Globus pallidus (tissue), 1 donor: ENCODE measurements around the gene RAB8B.

Experiments
- DNase-seq: peaks from one replicate; pipeline ENCODE4 v3.0.0-alpha.2; 2015; ENCODE audit warnings: low spot score

The RAB8B gene

DNA sequence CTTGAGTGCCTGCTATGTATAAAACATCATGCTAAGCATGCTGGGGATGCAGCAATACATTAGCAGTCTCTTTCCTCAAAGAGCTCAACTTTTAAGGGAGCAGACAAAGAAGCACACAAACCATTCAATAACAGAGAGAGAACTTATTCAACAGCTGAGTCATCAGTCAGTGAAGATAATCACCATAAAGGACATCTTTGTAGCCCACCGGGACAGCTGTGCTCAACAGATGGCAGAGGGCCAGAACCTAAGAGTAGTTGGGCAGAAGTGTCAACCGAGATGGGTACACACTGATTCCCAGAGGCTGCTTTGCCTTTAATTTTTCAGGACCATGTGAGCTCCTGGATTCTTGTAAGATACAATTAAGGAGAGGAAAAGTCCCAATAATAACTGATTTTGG is 4.2 kb upstream of the RAB8B start:
- no peak for DNase-seq

DNA sequence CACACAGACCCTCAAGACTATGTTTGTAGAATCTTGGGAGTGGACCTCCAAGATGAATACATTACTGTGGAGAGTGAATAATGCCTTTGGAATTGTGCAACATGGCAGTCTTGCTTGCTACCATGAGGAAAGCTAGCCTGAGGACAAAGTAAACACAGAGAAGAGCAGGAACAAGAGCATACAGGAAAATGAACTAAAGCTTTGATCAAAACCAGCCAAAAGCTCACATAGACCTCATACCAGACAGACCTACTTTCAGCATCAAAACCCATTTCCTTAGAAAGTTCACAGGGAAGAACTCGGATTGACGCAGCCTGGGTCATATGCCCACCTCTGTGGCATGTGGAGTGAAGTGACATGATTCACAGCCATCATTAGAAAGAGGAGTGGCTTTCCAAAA is 3.3 kb upstream of the RAB8B start:
- DNase-seq, result no peak

DNA sequence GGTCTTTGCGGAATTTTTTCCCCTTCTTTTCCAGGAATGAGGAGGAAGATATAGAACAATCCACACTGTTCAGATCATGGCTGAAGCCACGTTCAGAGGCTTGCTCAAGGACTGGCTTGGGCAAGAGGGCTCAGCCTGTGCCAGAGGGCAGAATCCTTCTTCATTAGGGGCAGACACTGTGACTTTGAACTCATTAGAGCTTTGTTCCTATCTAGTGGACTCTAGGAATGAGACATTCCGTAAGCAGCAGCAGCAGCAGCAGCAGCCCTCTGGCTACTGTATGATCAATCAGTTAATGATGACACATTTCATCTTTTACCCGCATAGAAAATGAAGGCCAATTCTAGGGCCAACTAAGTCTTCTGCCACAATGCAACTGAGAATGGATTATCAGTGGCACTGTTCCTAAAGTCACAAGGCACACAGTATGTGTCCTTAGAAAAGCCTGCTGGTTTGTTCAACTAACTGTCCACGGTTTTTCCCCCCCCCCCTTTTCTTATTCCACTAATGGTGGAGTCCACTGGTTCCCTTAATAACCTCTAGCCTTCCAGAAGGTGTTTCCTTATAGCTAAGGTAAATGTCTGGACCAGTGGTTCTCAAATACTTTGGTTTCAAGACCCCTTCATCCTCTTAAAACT is 1.7 kb upstream of the RAB8B start:
- DNase-seq, result no peak

DNA sequence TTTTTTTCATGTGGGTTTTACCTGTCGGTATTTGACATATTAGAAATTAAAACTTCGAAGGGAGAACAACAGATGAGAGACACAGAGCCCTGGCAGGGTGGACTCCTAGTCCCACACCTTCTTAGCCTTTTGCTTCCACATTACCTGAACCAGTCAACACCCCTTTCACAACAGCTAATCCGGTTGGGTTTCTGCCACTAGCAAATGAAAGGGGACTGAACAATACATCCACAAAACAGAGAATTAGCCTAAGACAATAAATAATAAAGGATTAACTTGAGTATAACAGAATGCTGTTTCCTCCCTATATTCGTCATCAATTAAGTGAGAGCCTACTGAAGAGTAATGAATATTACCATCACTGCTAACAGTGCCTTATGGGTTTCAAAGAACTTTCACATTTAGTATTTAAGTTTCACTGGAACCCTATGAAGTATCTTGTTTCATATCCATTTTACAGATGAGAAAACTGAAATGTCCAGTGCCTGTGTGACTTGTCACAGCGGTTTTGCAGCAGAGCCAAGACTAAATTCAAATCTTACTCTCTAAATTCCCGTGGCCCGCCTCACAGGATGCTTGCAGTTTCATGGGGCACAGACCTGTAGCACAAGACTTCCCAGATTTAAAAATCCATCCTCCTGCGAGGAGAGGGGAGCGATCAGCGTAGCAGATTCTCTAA is 1.0 kb upstream of the RAB8B start:
- DNase-seq, result no peak

DNA sequence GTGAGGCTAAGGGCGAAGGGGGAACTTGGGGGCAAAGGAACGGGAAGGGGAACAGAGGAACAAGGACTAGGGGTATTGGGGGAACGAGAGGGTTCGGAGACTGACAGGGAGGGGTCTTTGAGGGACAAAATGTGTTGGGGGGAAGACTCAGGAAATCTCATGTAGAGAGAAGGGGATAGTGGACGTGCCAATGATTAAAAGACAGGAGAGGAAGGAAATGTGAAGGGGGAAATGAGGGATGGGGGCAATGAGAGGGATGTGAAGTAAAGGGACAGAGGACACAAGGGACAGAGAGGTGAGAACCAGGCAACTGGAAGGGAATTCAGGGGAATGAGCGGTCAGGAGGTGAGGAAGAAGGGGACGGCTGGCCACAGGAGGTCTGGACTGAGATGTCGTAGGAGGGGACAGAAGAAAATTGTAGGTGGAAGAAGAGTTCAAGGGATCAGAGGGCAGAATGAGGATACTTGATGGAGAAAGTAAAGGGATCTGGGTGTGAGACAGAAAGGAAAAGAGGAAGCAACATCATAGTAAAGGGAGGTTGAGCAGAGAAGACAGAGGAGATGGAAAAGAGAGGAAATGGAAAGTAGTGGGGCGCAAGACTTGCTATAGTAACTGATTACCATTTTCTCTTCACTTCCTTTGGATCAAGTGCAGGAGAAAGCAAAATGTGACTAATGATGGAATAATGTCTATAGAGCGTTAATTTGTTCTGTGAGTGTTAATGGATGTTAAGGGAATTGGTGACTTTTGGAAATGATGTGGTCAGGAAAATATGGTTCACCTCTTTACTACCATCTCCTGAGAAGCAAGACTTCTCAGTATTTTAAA is 749 bp downstream of the RAB8B start:
- DNase-seq, result no peak

DNA sequence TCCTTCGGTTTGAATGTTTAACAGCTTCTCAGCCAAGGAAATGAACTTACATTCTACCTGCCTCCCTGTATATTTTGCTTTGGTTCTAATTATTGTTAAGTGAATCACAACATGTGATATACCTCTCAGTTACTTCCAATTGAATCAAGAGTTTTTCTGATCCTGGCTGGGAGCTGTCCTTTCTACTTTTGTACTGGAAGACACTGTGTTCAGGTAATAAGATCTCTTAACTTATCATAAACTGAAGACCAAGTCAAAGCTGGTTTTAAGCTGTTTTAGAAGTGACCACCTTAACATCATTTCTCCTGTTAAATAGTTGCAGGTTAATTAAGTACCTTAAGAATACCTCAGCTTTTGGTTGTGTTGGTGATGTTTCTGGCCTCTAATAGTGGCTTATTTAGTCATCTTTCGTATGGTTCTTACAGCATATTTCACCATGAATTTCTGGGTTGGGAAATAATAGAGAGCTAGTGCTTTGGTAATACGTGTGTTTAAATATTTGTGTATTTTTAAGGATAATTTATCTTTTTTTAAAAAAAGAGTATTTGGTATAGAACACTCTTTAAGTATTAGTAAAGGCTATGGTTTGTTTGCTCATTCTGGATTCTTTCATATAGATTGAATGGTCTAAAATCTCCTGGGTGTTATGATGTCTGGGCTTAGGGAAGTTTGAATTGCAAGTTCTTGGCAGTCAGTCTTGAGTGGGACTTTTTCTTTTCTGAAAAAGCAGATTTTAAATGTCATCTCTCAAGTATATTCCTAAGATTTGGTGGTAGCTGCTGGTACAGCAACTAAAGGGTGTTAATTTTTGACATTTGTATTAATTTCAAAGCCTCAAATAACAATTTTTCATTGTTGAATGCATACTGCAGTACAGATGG is 1.6 kb downstream of the RAB8B start:
- no peak for DNase-seq

DNA sequence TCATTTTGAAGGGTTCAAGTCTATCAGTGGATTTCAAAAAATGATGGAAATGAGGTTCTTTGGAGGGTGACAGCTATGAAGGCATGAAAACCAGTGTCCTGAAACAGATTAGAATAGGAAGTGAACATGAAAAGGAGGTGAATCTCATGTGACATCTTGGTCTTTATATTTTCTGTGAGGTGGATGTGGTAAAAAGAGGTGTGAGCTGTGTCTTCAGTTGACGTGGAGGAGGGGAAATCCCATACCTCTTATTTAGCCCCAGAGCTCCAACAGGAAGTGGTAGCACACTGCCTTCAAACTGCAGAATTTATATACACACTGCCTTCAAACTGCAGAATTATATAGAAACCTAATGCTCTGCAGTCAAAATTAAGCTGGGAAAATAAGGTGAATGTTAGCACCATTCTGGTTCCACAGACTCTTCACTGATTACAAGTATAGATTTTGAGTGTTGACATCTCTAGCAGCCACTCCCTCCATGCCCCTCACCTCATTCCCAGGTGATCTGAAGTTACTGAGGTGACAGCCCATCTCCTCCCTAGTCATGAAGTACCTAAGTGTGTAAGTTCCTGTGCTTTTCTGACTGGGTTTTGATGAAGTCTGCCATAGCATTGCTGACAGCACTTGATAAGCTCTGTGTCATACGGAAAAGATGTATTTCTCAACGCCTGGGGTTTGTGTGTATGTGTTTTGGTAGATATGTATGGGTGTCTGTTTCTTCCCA is 2.7 kb downstream of the RAB8B start:
- no peak for DNase-seq

DNA sequence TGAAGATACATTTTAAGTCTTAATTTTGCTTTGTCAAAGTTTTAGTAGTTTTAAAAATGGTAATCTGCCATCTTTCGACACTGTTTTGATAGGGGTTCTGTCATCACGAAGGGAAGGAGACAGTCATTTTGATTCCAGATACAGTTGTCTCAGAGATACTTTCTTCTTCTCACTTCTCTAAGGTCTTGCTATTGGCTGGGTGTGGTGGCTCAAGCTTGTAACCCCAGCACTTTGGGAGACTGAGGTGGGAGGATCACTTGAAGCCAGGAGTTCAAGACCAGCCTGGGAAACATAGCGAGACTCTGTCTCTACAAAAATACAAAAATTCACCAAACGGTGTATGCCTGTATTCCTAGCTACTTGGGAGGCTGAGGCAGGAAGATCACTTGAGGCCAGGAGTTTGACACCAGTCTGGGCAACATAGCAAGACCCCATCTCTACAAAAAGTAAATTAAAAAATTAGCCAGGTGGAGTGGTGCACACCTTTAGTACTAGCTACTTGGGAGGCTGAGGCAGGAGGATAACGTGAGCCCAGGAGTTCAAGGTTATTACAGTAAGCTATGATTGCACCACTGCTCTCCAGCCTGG is 3.3 kb downstream of the RAB8B start:
- DNase-seq, result no peak

DNA sequence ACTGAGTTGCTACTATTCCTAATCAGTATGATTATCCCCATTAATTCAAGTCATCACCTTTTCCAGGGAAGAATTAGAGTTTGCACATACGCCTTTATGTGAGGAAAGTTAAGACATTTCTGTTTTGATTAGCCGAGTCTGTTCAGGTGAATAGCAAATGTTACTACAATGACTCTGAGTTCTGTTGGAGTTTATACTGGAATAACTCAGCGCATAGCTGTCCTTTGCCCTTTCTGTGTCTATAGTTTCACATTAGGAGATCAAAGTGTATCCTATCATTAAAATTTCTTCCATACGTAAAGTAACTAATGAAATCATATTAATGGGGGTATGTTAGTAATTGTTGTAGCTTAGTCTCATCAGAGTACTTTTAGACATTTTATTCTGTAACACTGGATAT is 4.9 kb downstream of the RAB8B start:
- DNase-seq, result no peak

DNA sequence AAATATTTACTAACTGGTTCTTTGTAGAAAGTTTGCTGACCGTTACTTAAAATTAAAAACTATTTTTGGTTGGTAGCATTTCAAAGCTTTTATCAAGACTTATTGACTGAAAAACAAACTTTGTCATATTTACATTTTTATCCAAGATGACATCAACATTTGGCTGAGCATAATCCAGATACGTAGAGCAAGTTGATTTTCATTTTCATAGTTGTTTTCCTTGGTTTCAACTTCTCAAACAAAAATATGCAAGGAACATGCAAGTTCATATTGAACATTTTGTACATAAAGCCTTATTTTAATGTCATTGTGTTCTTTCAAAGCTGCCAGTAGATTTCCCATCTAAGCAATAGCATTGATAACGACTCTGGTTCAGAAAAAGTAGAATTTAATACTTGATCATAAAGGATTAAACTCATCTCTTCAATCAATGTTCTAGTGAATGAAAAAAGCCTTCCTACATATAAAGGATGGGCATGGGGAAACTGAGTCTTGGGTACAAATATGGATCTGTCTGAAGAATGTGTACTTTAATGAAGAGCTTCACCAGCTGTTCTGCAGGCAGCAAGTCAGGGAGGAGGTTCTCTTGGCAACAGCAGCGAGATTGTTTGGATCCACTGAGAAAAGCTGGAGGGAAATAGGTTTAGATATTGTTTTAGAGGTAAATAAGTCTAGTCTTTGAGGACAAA is 5.6 kb downstream of the RAB8B start:
- no peak for DNase-seq

DNA sequence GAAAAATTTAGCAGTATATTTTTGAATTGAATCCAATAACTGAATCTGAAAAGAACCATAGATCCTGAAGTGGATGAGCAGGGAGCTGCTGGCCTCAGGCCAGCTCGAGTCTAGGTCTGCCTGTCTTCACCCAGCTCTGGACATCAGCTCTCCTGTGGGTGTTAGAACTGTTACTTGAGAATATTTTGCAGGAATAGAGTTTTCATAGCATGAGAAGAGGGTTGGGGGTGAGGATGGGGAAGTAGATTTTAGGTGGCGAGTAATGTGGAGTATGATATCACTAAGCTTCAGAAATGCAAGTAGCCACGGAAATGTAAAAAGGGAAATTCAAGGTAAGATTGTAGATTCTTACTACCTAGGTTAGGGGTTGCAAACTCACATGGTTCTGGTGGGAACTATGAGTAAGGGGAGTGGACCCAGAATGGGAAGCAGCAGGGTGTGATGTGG is 6.2 kb downstream of the RAB8B start:
- DNase-seq, result no peak

DNA sequence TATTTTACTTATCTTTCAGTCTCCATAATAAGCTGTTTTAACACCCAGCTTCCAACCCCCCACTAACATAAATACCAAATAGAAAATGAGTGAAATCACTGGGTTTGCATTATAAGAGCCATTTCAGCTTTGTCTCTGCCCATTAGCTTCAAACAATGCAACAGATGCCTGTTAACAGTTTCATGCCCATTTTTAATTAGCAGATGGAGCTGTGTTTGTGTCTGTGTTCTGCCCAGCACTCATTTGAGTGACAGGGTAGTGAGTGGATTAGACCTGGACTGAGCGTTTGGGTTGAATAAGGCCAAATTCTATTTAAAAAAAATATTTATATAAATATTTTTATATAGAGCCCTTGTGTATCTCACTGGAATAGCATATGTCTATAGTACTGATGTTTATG is 7.4 kb downstream of the RAB8B start:
- no peak for DNase-seq

DNA sequence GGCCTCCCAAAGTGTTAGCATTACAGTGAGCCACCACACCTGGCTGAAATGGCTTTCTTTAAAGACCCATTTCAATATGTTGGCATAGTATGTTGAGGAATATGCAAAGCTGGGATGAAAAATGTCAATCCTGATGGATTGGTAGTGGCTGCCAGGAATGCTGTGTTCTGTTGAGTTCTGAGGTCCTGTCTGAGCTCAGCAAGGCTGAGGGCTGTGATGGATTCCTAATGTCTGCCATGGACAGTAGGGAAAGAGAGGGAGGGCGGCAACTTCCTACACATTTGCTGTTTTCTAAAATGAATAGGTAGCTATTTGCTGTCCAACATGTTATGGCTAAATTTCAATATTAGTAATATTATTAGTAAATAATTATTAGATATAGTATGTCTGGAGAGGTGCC is 8.2 kb downstream of the RAB8B start:
- DNase-seq, result no peak

DNA sequence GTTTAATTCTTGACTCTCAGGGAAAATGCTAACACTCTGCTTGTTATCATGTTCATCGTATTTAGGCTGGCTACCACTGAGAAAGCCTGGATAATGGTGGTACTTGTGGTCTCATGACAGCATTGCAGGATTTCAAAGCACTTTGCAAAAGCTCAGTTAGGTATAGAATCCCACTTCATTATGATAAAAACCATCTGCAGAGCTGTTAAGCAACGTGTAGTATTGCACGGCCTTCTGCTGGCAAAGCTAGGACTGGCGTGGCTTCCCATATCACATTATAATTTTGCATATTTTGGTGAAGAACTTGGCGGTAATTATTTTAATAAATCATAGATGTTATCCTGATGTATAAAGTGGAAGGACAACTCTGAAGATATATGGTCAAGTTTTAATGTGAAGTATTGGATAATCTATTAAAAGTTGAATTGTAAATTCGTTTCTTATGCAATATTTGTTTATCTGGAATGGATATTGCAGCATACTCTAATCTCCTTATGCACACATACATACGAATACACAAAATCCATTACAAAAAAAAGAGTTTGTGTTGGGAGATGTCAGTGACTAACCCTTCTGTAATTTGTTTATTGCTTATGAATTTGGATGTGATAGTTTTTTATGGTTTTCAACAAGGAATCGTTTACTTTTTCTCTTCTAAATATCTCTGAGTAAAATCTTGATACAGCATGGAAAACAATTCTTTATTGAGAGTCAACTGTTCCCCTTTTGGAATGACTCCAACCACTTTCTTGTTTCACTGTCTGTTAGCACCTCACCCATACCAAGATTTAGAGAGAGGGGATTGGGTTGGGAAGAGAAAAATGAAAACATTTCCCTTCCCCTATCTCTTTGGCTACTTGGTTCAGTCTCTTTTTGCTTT is 9.2 kb downstream of the RAB8B start:
- DNase-seq, result no peak

DNA sequence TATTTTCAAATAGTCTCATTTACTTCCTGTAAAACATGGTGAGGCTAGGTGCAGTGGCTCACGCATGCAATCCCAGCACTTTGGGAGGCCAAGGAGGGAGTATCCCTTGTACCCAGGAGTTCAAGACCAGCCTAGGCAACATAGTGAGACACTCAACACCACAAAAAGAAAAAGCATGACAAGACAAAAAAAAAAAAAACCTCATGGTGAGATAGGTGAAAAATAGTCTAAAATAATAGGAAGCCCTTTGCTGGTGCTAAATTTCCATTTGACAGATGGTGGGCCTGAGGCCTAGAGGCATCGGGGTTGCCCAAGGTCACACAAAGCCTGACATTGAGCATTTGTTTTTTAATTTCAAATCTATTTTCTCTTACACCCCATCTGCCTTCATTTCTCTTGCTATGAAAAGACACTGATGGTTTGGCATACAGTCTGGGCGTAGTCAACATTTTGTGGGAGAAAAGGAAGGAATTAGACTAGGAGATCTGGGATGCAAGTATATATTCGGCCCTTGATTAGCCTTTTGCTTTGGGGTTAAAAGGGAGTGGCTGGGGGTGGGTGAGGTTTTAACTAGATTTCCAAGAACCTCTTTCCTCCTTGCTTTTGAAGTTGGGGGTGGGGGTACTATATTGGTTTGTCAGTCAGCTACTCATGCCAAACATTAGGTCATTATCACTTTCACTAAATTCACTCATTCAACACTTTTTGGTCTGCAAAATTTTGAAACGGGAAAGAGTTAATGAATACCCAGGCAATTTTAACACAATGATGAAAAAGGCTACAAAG is 11.3 kb downstream of the RAB8B start:
- no peak for DNase-seq

DNA sequence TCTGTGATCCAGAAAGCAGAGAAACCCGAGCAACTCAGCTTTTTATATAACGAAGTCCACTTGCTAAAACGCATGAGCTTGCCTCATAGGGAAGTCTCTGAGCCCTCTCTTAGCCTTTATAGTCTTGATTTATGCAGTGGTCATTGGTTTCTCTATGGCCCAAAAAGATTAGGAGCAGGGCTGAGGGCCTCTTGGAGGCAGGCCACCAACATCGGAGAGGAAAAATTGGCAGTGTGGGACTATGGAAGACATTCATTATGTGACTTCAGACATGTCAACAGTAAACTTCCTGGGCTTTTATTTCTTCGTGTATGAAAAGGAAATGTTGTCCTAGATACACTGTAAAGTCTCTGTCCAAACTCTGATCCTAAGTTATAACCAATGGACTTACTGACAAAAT is 13.5 kb downstream of the RAB8B start:
- DNase-seq, result no peak

DNA sequence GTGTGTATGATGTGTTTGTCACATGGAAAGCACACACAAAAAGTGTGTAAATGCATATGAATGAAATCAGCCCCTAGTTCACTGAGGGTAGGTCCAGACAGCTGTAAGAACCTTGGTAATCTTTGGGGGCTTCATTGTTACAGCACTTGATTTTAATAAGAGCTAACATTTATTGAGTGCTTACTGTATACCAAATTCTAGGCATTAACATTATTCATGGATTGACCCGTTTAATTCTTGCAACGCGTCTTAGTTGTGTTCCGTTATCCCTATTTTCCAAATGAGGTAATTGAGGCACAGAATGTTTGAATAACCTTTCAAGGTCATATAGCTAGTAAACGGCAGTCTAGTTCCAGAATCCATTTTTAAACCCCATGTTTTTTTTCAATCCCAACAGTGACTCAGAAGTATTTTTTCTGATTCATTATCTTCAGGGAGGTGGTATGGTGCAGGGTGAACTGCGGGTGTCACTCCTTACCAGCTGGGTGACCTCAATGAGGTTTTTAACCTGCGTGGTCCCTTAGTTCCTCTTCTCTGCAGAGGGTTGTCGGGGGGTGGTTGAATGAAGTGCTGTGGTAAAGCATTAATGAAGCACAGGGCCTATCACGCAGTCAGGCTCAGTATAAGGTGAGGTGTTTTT is 14.2 kb downstream of the RAB8B start:
- no peak for DNase-seq

DNA sequence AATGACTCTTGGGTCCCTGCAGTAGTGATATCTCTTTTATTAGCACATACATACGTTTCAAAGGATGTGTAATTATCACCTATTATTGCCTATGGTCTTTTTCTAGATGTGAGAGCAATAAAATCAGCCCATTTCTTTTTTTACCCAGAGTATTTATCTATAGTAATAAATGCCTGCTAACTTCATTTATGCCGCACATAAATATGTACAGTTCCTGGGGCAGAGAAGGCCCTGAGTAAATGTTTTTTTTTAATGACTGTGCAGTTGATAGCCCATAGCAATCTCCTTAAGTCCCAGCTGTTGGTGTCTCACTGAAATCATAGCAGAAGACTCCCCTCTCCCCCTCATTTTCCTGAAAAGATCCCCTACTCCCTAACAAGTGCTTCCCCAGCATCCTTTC is 16.7 kb downstream of the RAB8B start:
- no peak for DNase-seq
